ENCODE measurements around the gene CCDC172. TPM values are rescaled to one million over a fixed set of nuclear protein-coding genes. Genes with fewer than 3 reads are reported as not detected.

Gene CCDC172
- total RNA-seq, 1 donor from 2014 or later = not detected

GRCh38 chr10:116300542-116300941, 23.7 kb upstream of the CCDC172 start:
- peaks cover 8% of the 10 kb centered on the region for H3K9me3 Mint-ChIP-seq (ENCODE audit: low read depth)
- DNase-seq (ENCODE audit: low spot score) = no peak
- no peaks in the 10 kb centered on the region for H3K36me3 Mint-ChIP-seq (ENCODE audit: low read depth)
- H3K27ac Mint-ChIP-seq (ENCODE audit: unreplicated experiment) = peak overlapping the region; percentile 34
- no peak for TF ChIP-seq CTCF (IDR thresholded peaks at IDR 0.05)
- H3K27me3 Mint-ChIP-seq (ENCODE audit: low read depth) = peaks cover 4% of the 10 kb centered on the region
- H3K4me3 Mint-ChIP-seq (ENCODE audit: unreplicated experiment) = no peak overlapping the region
- peaks cover 5% of the 10 kb centered on the region for H3K4me1 Mint-ChIP-seq (ENCODE audit: low read depth)

- TF ChIP-seq CTCF (IDR thresholded peaks at IDR 0.05) = no peak
- Mint-ChIP-seq H3K9me3 (ENCODE audit: low read depth) (peaks cover 8% of the 10 kb centered on the region), H3K27me3 (ENCODE audit: low read depth) (no peaks in the 10 kb centered on the region), H3K4me1 (ENCODE audit: low read depth) (peaks cover 21% of the 10 kb centered on the region), H3K27ac (ENCODE audit: unreplicated experiment) (no peak overlapping the region), H3K36me3 (ENCODE audit: low read depth) (no peaks in the 10 kb centered on the region), H3K4me3 (ENCODE audit: unreplicated experiment) (no peak overlapping the region)
- no peak for DNase-seq (ENCODE audit: low spot score)
These were observed 19.3 kb upstream of the CCDC172 start for GRCh38 chr10:116304923-116305322.

- H3K4me1 Mint-ChIP-seq (ENCODE audit: low read depth) = peaks cover 18% of the 10 kb centered on the region
- peaks cover 8% of the 10 kb centered on the region for H3K9me3 Mint-ChIP-seq (ENCODE audit: low read depth)
- no peak overlapping the region for H3K4me3 Mint-ChIP-seq (ENCODE audit: unreplicated experiment)
- no peak overlapping the region for H3K27ac Mint-ChIP-seq (ENCODE audit: unreplicated experiment)
- no peaks in the 10 kb centered on the region for H3K27me3 Mint-ChIP-seq (ENCODE audit: low read depth)
- TF ChIP-seq CTCF (IDR thresholded peaks at IDR 0.05) = no peak
- no peak for DNase-seq (ENCODE audit: low spot score)
- no peaks in the 10 kb centered on the region for H3K36me3 Mint-ChIP-seq (ENCODE audit: low read depth)
These were observed 17.4 kb upstream of the CCDC172 start for GRCh38 chr10:116306847-116307246.

- no peak for DNase-seq (ENCODE audit: low spot score)
- H3K4me1 Mint-ChIP-seq (ENCODE audit: low read depth) = peaks cover 18% of the 10 kb centered on the region
- TF ChIP-seq CTCF (IDR thresholded peaks at IDR 0.05) = no peak
- no peaks in the 10 kb centered on the region for H3K27me3 Mint-ChIP-seq (ENCODE audit: low read depth)
- H3K4me3 Mint-ChIP-seq (ENCODE audit: unreplicated experiment) = no peak overlapping the region
- peaks cover 8% of the 10 kb centered on the region for H3K9me3 Mint-ChIP-seq (ENCODE audit: low read depth)
- H3K36me3 Mint-ChIP-seq (ENCODE audit: low read depth) = no peaks in the 10 kb centered on the region
- H3K27ac Mint-ChIP-seq (ENCODE audit: unreplicated experiment) = no peak overlapping the region
These were observed 16.8 kb upstream of the CCDC172 start for GRCh38 chr10:116307455-116307854.

GRCh38 chr10:116311016-116311415, 13.2 kb upstream of the CCDC172 start:
- no peak overlapping the region for H3K27ac Mint-ChIP-seq (ENCODE audit: unreplicated experiment)
- no peak for DNase-seq (ENCODE audit: low spot score)
- TF ChIP-seq CTCF (IDR thresholded peaks at IDR 0.05) = no peak
- H3K4me3 Mint-ChIP-seq (ENCODE audit: unreplicated experiment) = no peak overlapping the region
- no peaks in the 10 kb centered on the region for H3K27me3 Mint-ChIP-seq (ENCODE audit: low read depth)
- no peaks in the 10 kb centered on the region for H3K36me3 Mint-ChIP-seq (ENCODE audit: low read depth)
- peaks cover 5% of the 10 kb centered on the region for H3K9me3 Mint-ChIP-seq (ENCODE audit: low read depth)
- peaks cover 18% of the 10 kb centered on the region for H3K4me1 Mint-ChIP-seq (ENCODE audit: low read depth)
